Ishikawa (cell line): ENCODE measurements around the gene BLCAP.

Experiments
- EGR1 ChIP-seq: IDR thresholded peaks from 2 replicates; pipeline ENCODE4 v1.6.1; 2012
- EP300 ChIP-seq: IDR thresholded peaks from 2 replicates; pipeline ENCODE4 v1.6.1; 2012; ENCODE audit warnings: borderline replicate concordance
- TF ChIP-seq, protein P1 (sequence below): IDR thresholded peaks from 2 replicates; pipeline ENCODE4 v1.6.1; 2012

DNA sequence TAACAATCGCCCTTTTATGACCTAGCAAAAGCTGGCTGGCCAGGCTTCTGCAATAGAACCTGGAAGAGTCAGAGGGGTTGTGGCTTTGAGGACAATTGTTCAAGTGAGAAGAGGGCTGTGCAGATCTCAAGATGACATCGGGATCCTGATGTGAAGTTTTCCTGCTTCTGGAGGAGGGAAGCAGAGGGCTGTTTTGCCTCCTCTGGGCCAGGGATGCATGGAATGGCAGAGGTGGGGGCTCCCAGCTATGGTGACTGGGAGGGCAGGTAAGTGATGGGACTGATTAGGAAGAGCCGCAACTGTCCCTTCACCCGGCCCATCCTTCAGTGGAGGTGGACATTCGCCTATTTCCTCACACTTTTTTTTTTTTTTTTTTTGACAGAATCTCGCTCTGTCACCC is 43.4 kb upstream of the BLCAP start:
- TF ChIP-seq EP300 (no peak), EGR1 (no peak)
- TF ChIP-seq, protein P1, sequence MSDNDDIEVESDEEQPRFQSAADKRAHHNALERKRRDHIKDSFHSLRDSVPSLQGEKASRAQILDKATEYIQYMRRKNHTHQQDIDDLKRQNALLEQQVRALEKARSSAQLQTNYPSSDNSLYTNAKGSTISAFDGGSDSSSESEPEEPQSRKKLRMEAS = no peak
